Endothelial cell of umbilical vein (primary cell): ENCODE measurements around the gene NDUFB7. TPM values are rescaled to one million over a fixed set of nuclear protein-coding genes. Genes with fewer than 3 reads are reported as not detected.
"Not testable (repeated sequence)": the region's sequence is repeated elsewhere in the genome, so short reads cannot be mapped to it uniquely, and the experiment has no call there.

ENCODE experiments used
- BruUV-seq: library from RNA; stranded (reverse); fragments of 400-500 nt; replicated peaks from 2 replicates; lab custom pipeline; 2021; lab: Mats Ljungman, UMichigan
- CTCF ChIA-PET: fragments of 300-600, 350-600 bp; sonication (Branson Sonifier 250); formaldehyde crosslinking; loops from one replicate; lab custom pipeline; 2021; ENCODE audit warnings: antibody characterized with exemption, inconsistent platforms; lab: Charles Lee
- POLR2A ChIA-PET: fragments of 300-600, 350-600 bp; sonication (Branson Sonifier 250); formaldehyde crosslinking; loops from one replicate; lab custom pipeline; 2021; ENCODE audit warnings: antibody characterized with exemption, inconsistent platforms; lab: Charles Lee
- DNase-seq: peaks from one replicate; pipeline ENCODE4 v3.0.0-alpha.2; 2011; ENCODE audit warnings: low read depth, low spot score
- FAIRE-seq: peaks from 2 replicates; lab custom pipeline; 2011; peaks lifted over from hg19 to GRCh38; lab: Jason Lieb, UNC
- H2AFZ ChIP-seq: 2 replicates; pipeline ENCODE4 v1.6.0; 2012; ENCODE audit warnings: low read depth, low read length, control low read depth, inconsistent platforms
- H3K27ac ChIP-seq: 2 replicates; pipeline ENCODE4 v1.5.1; 2011; ENCODE audit warnings: low read depth, mild to moderate bottlenecking, control low read depth, low read length, moderate library complexity; ENCODE audit not compliant: insufficient read depth
- H3K27me3 ChIP-seq, 2 experiments: 2 replicates each; pipeline versions ENCODE4 v1.6.0 to v1.6.1; 2011; ENCODE audit warnings: low read length in 2 of 2, mixed read lengths in 1 of 2; ENCODE audit not compliant: control insufficient read depth in 2 of 2, insufficient read depth in 2 of 2
- H3K36me3 ChIP-seq, 2 experiments: 2 replicates in 1 of 2; 3 replicates in 1 of 2; pipeline ENCODE4 v1.5.1; 2011; ENCODE audit warnings: low read length in 2 of 2, mild to moderate bottlenecking in 1 of 2, moderate library complexity in 1 of 2; ENCODE audit not compliant: control insufficient read depth in 2 of 2, insufficient read depth in 2 of 2; ENCODE audit errors: extremely low read depth in 1 of 2
- H3K4me1 ChIP-seq: 3 replicates; pipeline ENCODE4 v1.5.1; 2011; ENCODE audit warnings: mild to moderate bottlenecking, low read length; ENCODE audit not compliant: control insufficient read depth, insufficient read depth; ENCODE audit errors: extremely low read depth
- H3K4me2 ChIP-seq: 2 replicates; pipeline ENCODE4 v1.6.1; 2011; ENCODE audit warnings: low read length, control low read depth, mixed read lengths; ENCODE audit not compliant: insufficient read depth
- H3K4me3 ChIP-seq, 3 experiments: fragments of 200-600 bp in 1 of 3; sonication (generic), shearing (Covaris generic) in 1 of 3; replicated peaks in 1 of 3; 2 replicates each; pipeline ENCODE4 v1.5.1; 2011 to 2016; ENCODE audit warnings: control low read depth in 3 of 3, low read length in 3 of 3, mild to moderate bottlenecking in 2 of 3, inconsistent platforms in 1 of 3, low read depth in 1 of 3, moderate library complexity in 1 of 3; ENCODE audit not compliant: insufficient read depth in 1 of 3
- H3K79me2 ChIP-seq: 2 replicates; pipeline ENCODE4 v1.6.0; 2012; ENCODE audit warnings: low read length, inconsistent platforms; ENCODE audit not compliant: control insufficient read depth, insufficient read depth
- H3K9ac ChIP-seq: replicated peaks from 2 replicates; pipeline ENCODE3; 2011; ENCODE audit warnings: low read length, control low read depth; ENCODE audit not compliant: insufficient read depth; ENCODE audit errors: extremely low read depth
- H3K9me1 ChIP-seq: replicated peaks from 3 replicates; pipeline ENCODE4 v1.6.0; 2011; ENCODE audit warnings: mild to moderate bottlenecking, low read length; ENCODE audit not compliant: control insufficient read depth, insufficient read depth; ENCODE audit errors: extremely low read depth
- H3K9me3 ChIP-seq: replicated peaks from 2 replicates; pipeline ENCODE4 v1.5.1; 2012; ENCODE audit warnings: low read length, inconsistent platforms; ENCODE audit not compliant: control insufficient read depth, insufficient read depth
- H4K20me1 ChIP-seq: replicated peaks from 2 replicates; pipeline ENCODE3; 2011; ENCODE audit warnings: mild to moderate bottlenecking, low read length; ENCODE audit not compliant: control insufficient read depth, insufficient read depth; ENCODE audit errors: extremely low read depth
- EZH2 ChIP-seq: IDR thresholded peaks from 2 replicates; pipeline ENCODE4 v1.6.1; 2012; ENCODE audit warnings: borderline replicate concordance, low read depth, mild to moderate bottlenecking, moderate library complexity, low read length, inconsistent platforms; ENCODE audit not compliant: severe bottlenecking
- FOS ChIP-seq: IDR thresholded peaks from 2 replicates; pipeline ENCODE4 v1.6.1; 2011; ENCODE audit warnings: mild to moderate bottlenecking, low read length, moderate library complexity, borderline replicate concordance; ENCODE audit not compliant: insufficient read depth
- GATA2 ChIP-seq: IDR thresholded peaks from 2 replicates; pipeline ENCODE4 v1.7.0; 2011; ENCODE audit warnings: low read depth, mild to moderate bottlenecking, moderate library complexity, mixed read lengths, low read length; ENCODE audit not compliant: insufficient read length, insufficient read depth
- JUN ChIP-seq: IDR thresholded peaks from 2 replicates; pipeline ENCODE4 v1.6.1; 2011; ENCODE audit warnings: borderline replicate concordance, low read depth; ENCODE audit not compliant: insufficient read length, insufficient read depth
- MYC ChIP-seq: IDR thresholded peaks from one replicate; pipeline ENCODE4 v1.6.1; 2011; ENCODE audit warnings: mild to moderate bottlenecking, low read depth, low read length
- POLR2A ChIP-seq: IDR thresholded peaks from 2 replicates; pipeline ENCODE4 v1.6.1; 2012; ENCODE audit warnings: low read depth, mild to moderate bottlenecking, control low read depth, low read length
- POLR2AphosphoS5 ChIP-seq: IDR thresholded peaks from 2 replicates; pipeline ENCODE4 v1.6.1; 2012; ENCODE audit warnings: low read depth, mild to moderate bottlenecking, control low read depth, low read length, moderate library complexity; ENCODE audit not compliant: insufficient read depth
- dilution Hi-C: fragments of 300-500 bp; cut with MboI; formaldehyde crosslinking; loops from one replicate; pipeline ENCODE4 v1.15.0; 2019; ENCODE audit warnings: low sequenced_read_pairs; ENCODE audit not compliant: extremely low pct_ligation_motif_present
- intact Hi-C: fragments of 100-400 bp; cut with micrococcal nuclease; formaldehyde crosslinking; loops from one replicate; pipeline ENCODE4 v1.10.0; 2022
- polyA plus RNA-seq, 4 experiments: library from polyadenylated mRNA; depleted of rRNA in 3 of 4; stranded (reverse) in 3 of 4; unstranded in 1 of 4; fragments of >200 nt; gene quantifications; 2 replicates each; pipeline versions ENCODE4 v1.2.1 to v1.2.3, GENCODE V29; 2011 to 2012; ENCODE audit warnings: missing spikeins in 1 of 4
- total RNA-seq: library from RNA; stranded (reverse); gene quantifications from 2 replicates; pipeline ENCODE4 v1.2.3, GENCODE V29; 2021
- TF ChIP-seq, protein P1 (sequence below): IDR thresholded peaks from 2 replicates; pipeline ENCODE4 v1.6.1; 2011; ENCODE audit not compliant: insufficient read depth, insufficient read length
- TF ChIP-seq, protein P2 (sequence below), 2 donors: IDR thresholded peaks; 1 replicate in 1 of 2; 2 replicates in 1 of 2; pipeline ENCODE4 v1.5.1; 2011; ENCODE audit warnings: low read length in 2 of 2, mild to moderate bottlenecking in 2 of 2, moderate library complexity in 2 of 2, control low read depth in 1 of 2, inconsistent platforms in 1 of 2, low read depth in 1 of 2; ENCODE audit not compliant: insufficient read depth in 1 of 2; ENCODE audit errors: extremely low read depth in 1 of 2

NDUFB7 gene
- total and polyA plus RNA-seq, 2 donors (not counting 3 experiments of a cell fraction or from before 2014, with no cell fraction given) = 177 to 655 TPM

DNA sequence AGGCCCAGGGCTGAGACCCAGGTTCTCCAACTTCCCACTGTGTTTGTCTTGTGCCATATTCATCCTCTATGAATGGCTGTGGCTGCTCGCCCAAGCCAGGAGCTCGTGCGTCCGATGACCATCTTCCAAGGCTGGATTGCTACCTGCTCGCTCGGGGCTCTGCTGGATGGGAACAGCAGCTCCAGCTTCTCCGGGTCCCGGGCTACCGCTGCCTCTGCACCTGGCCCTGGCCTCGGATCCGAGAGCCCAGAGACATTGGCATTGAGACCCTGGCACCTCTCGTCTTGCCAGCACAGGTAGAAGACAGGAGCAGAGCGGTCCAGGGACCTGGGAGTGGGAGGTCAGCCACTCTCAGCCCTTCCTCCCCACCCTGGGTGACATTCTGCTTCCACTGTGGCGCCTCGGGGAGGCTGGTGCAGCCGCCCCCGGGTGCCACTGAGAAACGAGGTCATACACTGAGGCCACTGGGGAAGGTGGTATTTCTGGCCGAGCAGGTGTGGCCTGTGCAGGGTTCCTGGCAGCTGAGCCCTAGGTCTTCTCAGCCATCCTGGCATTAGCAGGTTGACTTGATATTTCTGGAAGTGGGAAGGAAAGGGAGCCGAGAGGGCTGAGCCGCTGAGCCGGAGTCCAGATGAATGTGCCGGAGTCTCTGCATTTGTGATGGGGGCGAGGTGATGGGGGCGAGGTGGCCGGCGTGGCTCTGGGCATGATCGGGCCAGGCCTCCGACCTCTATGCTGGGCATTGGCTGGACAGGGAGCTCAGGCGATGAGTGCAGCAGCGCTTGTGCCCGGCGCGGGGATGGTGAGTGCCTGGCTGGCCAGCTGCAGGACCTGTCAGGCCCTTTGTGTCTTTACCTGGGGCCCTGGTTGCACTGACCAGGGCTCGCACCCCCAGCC lies 18.6 kb downstream of the NDUFB7 start:
- Histone ChIP-seq H3K9me3 (no peaks in the 10 kb centered on the region), H3K27ac (no peak overlapping the region), H2AFZ (no peak overlapping the region), H3K36me3 (no peaks in the 10 kb centered on the region), H4K20me1 (no peaks in the 10 kb centered on the region), H3K4me3 (no peak overlapping the region), H3K9ac (no peak overlapping the region), H3K4me2 (no peak overlapping the region), H3K27me3 (no peaks in the 10 kb centered on the region), H3K4me1 (no peaks in the 10 kb centered on the region), H3K9me1 (no peaks in the 10 kb centered on the region), H3K79me2 (no peaks in the 10 kb centered on the region)
- DNase-seq (no peak), FAIRE-seq (no peak)
- dilution Hi-C loops (no loop called here), intact Hi-C loops (no loop called here)
- ChIA-PET POLR2A (no interaction called here), CTCF (interaction anchor here (0.6 to 1.2 kb wide), 2 partner anchors 78 to 804 kb away, joined by 3 read pairs; partner anchors contain the start of gene PTGER1)
- TF ChIP-seq POLR2AphosphoS5 = no peak
- no peak for TF ChIP-seq MYC
- no peak for TF ChIP-seq JUN
- no peak for TF ChIP-seq GATA2
- TF ChIP-seq, protein P1, sequence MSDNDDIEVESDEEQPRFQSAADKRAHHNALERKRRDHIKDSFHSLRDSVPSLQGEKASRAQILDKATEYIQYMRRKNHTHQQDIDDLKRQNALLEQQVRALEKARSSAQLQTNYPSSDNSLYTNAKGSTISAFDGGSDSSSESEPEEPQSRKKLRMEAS = no peak
- no peak for TF ChIP-seq EZH2
- TF ChIP-seq, protein P2, sequence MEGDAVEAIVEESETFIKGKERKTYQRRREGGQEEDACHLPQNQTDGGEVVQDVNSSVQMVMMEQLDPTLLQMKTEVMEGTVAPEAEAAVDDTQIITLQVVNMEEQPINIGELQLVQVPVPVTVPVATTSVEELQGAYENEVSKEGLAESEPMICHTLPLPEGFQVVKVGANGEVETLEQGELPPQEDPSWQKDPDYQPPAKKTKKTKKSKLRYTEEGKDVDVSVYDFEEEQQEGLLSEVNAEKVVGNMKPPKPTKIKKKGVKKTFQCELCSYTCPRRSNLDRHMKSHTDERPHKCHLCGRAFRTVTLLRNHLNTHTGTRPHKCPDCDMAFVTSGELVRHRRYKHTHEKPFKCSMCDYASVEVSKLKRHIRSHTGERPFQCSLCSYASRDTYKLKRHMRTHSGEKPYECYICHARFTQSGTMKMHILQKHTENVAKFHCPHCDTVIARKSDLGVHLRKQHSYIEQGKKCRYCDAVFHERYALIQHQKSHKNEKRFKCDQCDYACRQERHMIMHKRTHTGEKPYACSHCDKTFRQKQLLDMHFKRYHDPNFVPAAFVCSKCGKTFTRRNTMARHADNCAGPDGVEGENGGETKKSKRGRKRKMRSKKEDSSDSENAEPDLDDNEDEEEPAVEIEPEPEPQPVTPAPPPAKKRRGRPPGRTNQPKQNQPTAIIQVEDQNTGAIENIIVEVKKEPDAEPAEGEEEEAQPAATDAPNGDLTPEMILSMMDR (IDR thresholded peaks at IDR 0.05; ENCODE audit: extremely low read depth in 1 of 2, insufficient read depth in 1 of 2, low read depth in 1 of 2, low read length in 2 of 2) = no peak
- TF ChIP-seq POLR2A = no peak
- TF ChIP-seq FOS = no peak
- BruUV-seq = no TSS peak

DNA sequence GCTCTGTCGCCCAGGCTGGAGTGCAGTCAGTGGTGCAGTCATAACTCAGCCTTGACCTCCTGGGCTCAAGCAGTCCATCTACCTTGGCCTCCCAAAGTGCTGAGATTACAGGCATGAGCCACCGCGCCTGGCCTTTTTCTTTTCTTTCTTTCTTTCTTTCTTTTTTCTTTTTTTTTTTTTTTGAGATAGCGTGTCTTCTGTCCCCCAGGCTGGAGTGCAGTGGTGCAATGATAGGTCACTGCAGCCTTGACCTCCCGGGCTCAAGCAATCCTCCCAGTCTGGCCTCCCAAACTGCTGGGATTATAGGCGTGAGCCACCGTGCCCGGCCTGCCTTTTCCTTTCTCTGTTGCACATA lies 19.9 kb downstream of the NDUFB7 start:
- H3K9ac ChIP-seq, H3K4me1 ChIP-seq, intact Hi-C loops, dilution Hi-C loops, H3K9me1 ChIP-seq, H2AFZ ChIP-seq, H3K27ac ChIP-seq, POLR2A ChIA-PET, DNase-seq, H3K9me3 ChIP-seq, FAIRE-seq, H4K20me1 ChIP-seq, H3K4me3 ChIP-seq, BruUV-seq, CTCF ChIA-PET, H3K4me2 ChIP-seq, H3K27me3 ChIP-seq, H3K79me2 ChIP-seq, H3K36me3 ChIP-seq: not testable (repeated sequence)
